GM18505 (cell line): ENCODE data around the gene MAPK8IP3.
"Not testable (repeated sequence)": the region's sequence is repeated elsewhere in the genome, so short reads cannot be mapped to it uniquely, and the experiment has no call there.

Experiments used
- ATAC-seq: cut with Tn5 transposase; IDR thresholded peaks from one replicate; pipeline ENCODE4 v1.9.1; 2021; ENCODE audit not compliant: unreplicated experiment
- POLR2A ChIP-seq: IDR thresholded peaks from 4 replicates; pipeline ENCODE4 v1.6.1; 2011; ENCODE audit warnings: borderline replicate concordance; ENCODE audit not compliant: insufficient read depth, insufficient read length; ENCODE audit errors: extremely low read depth

Gene MAPK8IP3

DNA sequence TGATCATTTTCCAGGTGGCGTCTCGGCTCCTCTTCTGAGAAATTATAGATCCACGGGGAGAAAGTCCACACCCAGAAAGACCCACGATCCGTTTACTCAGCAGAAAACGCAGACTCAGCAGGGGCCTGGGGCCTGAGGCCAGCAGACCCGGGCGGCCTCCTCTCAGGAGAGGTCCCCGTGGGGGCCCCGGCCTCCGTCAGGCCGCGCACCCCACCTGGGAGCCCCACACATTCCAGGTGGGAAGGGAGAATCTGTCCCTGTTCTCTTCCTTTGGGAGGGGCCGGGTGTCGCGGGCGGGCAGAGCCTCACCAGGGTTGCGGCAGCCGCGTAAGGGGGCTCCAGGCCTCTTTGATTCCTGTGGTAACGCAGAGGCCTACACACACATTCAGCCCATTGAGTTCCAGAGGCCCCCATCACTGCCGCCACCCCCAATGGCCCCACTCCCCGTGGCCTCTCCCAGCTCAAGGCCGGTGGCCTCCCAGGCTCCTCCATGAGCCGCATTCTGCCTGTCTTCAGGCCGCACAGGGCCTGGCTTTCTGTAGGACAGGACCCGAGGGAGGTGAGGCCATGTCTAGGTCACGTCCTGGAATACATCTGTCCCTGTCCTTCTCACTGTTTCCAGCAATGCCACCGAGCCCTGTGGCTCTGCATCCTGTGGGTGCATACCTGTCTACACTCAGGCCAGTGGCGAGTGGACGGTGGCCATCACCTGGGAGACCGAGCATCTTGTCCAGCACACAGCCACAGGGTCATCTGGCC lies 89.1 kb downstream of the MAPK8IP3 start:
- TF ChIP-seq POLR2A = no peak
- no peak for ATAC-seq

DNA sequence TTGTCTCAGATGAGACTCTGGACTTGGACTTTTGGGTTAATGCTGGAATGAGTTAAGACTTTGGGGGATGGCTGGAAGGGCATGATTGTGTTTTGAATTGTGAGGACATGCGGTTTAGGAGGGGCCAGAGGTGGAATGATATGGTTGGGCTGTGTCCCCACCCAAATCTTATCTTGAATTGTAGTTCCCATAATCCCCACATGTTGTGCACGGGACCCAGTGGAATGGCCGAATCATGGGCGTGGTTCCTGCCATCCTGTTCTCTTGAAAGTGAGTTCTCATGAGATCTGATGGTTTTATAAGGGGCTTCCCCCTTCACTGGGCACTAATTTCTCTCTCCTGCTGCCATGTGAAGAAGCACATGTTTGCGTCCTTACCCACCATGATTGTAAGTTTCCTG lies 93.3 kb downstream of the MAPK8IP3 start:
- not testable (repeated sequence) for ATAC-seq

DNA sequence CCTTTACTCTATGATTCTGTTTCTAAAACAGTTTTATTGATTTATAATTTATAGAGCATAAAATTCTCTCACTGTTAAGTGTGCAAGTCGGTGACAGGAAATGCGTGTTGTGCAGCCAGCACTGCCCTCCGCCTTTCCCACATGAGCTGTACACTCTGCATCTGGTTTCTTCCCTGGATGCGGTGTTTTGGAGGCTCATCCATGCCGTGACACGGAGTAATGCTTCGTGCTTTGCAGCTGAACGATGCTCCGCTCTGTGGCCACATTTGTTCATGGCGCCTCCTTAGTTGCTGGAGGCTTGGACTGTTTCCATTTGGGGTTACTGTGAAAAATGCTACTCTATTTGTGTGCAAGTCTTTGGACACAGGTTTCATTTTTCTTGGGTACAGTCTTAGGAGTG lies 94.7 kb downstream of the MAPK8IP3 start:
- no peak for TF ChIP-seq POLR2A
- no peak for ATAC-seq

DNA sequence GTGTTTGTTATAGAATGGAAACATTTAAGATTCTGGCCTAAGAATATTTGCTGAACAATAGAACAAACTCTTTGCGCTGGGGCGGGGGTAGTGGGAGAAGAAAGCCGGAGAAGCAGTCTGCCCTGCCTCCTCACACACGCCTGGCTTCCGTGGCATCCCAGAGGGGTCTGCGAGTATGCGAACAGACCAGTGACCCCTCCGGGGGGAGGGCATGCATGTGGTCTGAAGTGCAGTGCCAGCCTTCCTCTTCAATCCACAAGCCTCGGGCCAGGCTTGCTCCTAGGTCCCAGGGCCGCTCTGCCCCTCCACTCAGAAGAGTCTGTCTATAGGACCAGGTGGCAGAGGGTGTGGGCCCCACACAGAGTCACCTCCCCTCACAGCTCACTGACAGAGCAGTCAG lies 101.6 kb downstream of the MAPK8IP3 start:
- no peak for TF ChIP-seq POLR2A

DNA sequence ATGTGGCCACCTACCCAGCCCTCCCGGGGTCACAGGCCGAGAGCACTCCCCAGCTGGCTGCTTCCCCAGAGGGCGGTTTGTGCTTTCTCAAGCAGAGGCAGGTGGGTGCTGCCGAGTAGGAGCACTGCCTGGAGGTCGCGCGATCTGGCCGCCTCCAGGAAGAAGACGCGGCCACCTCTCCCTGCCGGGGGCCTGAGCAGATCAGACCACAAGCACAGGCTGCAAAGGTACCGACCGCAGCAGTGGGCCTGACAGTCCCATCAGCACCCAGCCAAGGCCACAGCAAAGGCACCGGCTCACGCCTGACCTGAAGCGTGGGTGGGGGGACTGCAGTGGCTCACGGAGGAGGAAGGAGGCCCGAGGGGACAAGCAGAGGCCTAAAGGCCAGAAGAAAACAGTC lies 102.7 kb downstream of the MAPK8IP3 start:
- no peak for TF ChIP-seq POLR2A
- no peak for ATAC-seq

More for the DNA sequence above, 101.6 kb downstream of the MAPK8IP3 start:
- ATAC-seq = no peak

DNA sequence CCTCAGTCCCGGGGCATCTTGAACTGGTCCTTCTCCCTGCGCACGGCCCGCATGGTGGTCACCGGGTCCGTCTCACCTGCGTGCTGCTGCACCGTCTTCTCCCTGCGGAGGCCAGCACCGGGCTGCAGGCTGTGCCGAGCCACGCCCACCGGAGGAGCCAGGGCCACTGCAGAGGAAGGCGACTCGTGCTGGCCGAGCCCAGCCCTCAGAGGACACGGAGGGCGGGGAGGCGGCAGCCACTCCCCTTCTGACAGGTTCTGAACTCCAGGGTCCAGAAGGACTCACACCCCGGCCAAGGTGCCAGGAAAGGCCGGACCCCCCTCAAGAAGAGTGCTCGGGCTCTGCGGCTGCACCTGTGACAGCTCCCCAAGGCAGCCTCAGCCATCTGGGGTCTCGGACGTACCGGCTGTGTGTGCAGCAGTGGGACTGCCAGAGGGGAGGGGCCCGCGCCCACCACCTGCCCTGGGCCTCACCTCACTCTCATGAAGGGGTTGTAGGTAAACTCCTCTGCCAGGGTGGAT lies 103.3 kb downstream of the MAPK8IP3 start:
- no peak for ATAC-seq
- no peak for TF ChIP-seq POLR2A

DNA sequence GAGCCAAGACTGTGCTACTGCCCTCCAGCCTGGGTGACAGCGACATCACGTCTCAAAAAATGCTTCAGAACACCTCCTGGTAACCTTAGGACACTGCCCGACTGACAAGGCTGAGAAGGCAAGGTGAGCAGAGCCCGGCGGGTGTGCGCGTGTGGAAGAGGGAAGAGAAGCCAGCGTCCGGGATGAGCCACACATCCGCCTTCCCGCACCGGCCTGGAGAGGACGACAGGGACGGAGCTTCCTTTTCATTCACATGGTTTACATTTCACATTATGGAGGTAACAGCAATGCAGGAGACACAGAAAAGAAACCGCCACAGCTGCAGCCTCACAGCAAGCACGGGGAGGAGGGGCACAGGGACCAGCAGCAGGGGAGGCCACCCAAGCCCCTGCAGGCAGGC lies 104.1 kb downstream of the MAPK8IP3 start:
- no peak for ATAC-seq
- no peak for TF ChIP-seq POLR2A

DNA sequence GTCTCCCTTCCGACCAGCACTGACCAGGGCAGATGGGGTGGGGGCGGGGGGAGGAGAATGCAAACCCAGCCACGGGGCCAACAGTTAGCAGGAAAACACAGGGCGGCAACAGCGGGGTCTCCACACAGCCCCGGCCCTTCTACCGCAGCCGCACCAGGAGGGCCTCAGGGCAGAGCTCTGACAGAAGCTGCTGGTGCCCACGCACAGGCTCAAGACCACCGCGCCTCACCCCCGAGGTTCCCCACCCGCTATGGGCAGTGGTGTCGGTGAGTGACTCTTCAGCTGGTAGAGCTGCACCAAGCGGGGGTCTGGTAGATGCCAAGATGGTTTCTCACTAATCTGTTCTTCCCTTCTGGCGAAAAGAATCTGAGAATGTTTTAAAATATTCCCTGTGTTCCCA lies 104.5 kb downstream of the MAPK8IP3 start:
- no peak for ATAC-seq
- no peak for TF ChIP-seq POLR2A

DNA sequence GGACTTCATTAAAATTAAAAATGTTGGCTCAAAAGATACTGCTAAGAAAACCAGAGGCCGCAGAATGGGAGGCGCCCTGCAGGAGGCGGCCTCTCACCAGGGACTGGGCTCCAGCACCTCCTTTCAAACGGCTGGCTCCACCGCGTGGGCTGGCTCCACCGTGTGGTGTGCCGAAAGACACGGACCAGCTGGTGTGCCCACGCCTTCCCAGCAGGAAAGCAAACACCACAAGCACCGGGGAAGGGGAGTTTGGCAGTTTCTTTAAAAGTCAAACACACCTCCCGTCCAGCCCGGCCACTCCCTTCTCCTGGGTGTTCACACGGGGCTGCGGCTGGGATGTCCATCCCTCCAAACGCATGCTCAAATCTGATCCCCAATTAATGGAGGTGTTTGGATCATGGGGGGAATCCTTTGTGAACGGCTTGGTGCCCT lies 106.8 kb downstream of the MAPK8IP3 start:
- TF ChIP-seq POLR2A = no peak
- ATAC-seq = no peak

DNA sequence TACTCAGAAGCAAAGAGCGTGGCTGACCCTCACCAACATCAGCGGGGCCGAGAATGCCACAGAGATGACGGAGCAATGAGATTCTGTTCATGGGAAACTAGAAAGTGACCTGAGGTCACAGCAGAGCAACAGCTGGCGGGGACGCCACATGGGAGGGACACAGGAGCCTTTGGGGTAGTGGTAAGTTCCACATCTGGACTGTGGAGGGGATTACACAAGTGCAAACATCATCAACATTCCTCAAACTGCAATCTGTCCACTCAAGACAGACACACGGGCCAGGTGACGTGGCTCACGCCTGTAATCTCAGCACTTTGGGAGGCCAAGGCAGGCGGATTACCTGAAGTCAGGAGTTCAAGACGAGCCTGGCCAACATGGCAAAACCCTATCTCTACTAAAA lies 109.5 kb downstream of the MAPK8IP3 start:
- ATAC-seq = no peak

DNA sequence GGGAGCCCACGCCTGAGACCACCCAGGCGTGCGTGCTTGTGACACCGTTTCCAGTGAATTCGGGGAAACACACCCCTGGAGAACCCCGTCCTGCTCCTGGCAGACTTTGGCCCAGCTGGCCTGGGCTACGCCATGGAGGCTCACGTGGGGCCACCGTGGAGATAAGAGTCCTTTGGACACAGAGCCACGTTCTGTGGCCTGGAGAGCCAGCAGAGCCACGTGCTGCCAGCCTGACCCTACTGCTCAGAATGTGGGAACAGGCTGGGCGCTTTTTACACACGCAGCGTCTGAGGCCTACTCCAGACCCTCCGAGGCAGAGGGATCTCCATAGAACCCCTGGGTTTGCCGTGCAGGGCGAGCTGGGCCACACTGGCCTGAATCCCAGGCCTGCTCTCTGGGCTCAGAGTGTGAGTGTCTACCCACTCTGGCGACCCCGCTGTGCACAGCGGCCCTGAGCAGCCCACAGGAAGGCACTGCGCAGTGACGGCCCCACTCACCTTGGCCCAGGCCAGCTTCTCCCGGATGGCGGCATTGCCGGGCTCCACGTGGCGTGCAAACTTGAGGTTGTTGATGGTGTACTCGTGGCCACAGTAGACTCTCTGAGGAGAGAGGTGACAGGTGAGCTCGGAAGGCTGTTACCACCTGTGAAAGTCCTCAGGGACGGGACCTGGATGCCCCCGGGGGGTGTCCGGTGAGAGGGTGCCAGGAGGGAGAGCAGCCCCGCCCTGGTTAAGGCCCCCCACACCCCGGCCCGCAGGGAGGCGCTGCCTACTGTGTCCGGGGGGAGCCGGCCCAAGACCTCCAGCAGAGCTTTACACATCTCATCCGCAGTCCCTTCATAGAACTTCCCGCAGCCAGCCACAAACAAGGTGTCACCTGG lies 110.6 kb downstream of the MAPK8IP3 start:
- ATAC-seq = no peak
- TF ChIP-seq POLR2A = no peak

More for the DNA sequence above, 109.5 kb downstream of the MAPK8IP3 start:
- TF ChIP-seq POLR2A = no peak

DNA sequence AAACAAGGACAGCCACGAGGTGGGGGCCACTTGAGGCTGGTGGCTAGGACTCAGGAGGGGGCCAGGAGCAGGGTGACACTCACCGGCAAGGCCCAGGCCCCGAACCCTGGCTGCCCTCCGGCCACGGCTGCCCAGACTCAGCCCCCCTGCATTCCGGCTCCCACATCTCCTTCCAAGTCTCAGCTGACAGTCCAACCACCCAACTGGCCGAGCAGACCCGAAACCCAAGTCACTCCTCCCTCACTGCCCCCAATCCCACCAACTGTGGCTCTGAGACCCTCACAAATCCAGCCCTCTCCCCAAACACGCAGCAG lies 111.2 kb downstream of the MAPK8IP3 start:
- TF ChIP-seq POLR2A = no peak
- no peak for ATAC-seq

DNA sequence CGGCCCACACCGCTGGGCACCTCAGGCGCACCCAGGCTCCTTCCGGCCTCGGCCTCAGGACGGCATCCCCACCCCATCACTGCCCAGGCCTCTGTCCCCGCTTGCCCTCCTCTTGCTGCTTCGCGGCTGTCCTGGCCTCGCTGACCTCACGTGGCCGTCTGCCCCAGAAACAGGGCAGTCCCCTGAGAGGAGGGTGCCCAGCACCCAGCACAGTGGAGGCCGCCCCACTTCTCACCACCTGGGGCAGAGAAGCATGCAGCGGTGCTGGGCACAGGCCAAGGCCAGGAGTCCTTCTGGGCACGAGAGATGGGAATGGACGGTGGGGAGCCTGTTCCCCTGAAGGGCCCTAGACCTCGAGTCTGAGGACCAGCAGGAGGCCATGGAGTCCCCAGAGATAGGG lies 111.7 kb downstream of the MAPK8IP3 start:
- no peak for TF ChIP-seq POLR2A
- ATAC-seq = no peak
